T-helper 22 cell (primary cell): ENCODE data around the gene PDZD7.
"Not testable (repeated sequence)": the region's sequence is repeated elsewhere in the genome, so short reads cannot be mapped to it uniquely, and the experiment has no call there.

Experiments
- DNase-seq: peaks from one replicate; pipeline ENCODE4 v3.0.0-alpha.2; 2020; ENCODE audit warnings: low read depth

PDZD7 gene

GRCh38 chr10:101040851-101041250 is 9.9 kb upstream of the PDZD7 start:
- DNase-seq: no peak

DNA sequence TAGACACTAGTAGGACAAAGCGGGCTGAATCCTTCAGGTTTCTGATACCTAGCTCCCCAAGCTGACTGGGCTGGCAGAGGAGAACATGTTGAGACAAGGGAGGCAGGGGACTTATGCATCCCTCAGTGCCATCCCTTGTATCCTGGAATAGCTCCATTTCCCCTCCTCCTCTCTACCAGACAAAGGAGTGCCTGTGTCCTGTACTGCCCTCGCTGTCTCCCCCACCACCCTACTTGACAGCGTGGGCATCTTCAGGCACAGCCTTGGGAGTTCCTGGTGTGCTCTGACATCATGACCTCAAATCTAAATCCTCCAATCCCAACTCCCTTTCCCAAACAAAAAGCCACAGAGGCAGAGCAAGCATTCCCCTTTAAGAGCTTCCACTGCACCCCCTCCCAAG is 9.1 kb upstream of the PDZD7 start:
- no peak for DNase-seq

DNA sequence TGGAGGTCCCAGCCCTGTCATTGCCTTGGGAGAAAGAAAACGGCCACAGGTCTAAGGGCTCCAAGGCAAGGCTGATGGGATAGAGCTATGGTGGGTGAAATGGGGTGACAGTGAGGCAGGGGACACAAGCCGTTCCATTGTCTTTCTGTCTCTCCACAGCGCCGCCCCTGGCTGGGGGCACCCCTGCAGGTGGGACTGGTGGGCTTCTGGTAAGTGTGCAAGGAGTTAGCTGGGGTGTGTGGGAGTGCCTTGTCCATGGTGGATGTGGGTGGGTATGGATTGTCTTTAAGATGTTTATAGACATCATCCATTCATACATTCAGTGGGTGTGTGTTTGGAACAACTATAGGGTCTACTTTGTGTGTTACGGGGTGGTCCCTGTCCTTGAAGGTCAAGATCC is 7.6 kb upstream of the PDZD7 start:
- DNase-seq: no peak

DNA sequence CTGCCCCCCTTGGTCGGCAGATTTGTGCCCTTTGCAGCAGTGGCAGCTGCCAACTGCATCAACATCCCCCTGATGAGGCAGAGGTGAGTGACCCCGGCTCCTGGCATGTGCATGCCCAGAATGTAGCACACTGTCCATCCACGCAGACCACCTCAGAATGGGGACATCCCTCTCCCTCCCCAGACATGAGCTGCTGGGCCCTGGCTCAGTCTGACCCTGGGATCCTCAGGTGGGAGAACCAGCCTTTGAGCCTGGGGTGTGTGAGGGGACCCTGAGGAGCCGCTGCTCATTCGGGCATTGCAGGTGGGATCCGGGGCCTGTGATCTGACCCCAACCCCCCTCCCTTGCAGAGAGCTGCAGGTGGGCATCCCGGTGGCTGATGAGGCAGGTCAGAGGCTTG is 5.8 kb upstream of the PDZD7 start:
- DNase-seq: no peak

GRCh38 chr10:101035916-101036702 is 5.2 kb upstream of the PDZD7 start:
- no peak for DNase-seq

DNA sequence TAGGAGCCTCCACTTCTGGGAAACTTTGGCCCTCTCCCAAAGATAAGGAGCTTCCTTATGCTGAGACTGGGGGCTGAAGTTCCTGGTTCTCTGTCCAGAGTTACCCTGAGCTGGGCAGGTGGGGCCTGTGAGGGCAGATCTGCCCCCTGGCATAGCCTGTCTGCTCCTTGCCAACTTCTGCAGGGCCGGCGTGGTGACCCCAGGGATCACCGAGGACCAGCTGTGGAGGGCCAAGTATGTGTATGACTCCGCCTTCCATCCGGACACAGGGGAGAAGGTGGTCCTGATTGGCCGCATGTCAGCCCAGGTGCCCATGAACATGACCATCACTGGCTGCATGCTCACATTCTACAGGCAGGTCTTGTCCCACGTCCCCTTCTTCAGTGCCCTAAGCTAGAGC is 4.4 kb upstream of the PDZD7 start:
- no peak for DNase-seq

- DNase-seq: not testable (repeated sequence)
These were observed 3.5 kb upstream of the PDZD7 start for GRCh38 chr10:101034404-101034803.

DNA sequence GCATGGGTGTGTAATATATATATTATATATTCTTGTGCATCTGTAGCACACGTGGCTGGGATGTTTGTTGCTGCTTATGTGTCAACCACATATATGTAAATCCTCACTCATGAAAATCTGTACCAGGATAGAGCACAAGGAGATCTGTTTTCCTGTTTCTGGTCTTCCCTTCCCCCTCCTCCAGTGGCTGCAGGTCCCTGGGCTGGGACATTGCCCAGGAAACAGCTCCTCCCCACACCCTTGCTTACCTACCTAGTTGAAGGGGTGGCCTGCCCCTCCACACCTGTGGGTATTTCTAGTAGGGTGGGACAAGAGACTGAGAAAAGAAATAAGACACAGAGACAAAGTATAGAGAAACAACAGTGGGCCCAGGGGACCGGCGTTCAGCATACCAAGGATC is 2.3 kb upstream of the PDZD7 start:
- no peak for DNase-seq

DNA sequence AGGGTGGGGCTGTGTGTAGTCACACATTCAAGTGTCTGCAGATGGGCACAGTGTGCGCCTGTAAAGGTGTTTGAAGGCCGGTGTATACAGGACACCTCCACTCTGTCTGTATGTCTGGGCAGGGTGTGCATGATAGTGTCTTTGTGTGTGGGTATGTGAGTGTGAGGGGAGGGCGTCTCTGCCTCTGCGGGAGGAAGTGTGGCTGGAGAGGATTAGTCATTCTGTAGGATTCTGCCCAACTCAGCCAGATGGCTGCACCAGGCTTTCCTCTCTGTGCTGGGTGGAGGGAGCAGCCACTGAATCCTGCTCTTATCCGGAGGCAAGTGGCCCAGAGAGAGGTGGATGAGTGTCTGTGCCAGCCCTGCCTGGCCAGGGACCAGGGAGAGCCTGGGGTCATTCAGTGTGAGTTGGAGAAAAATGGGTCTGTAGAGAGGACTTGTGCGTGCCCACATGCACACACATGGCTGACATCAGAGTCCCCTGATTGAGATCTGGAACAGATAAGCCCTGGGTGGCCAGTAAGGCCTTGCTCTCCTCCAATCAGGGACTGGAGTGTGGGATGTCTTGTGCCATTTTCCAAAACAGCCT is 1.8 kb upstream of the PDZD7 start:
- DNase-seq: peak; percentile 51

DNA sequence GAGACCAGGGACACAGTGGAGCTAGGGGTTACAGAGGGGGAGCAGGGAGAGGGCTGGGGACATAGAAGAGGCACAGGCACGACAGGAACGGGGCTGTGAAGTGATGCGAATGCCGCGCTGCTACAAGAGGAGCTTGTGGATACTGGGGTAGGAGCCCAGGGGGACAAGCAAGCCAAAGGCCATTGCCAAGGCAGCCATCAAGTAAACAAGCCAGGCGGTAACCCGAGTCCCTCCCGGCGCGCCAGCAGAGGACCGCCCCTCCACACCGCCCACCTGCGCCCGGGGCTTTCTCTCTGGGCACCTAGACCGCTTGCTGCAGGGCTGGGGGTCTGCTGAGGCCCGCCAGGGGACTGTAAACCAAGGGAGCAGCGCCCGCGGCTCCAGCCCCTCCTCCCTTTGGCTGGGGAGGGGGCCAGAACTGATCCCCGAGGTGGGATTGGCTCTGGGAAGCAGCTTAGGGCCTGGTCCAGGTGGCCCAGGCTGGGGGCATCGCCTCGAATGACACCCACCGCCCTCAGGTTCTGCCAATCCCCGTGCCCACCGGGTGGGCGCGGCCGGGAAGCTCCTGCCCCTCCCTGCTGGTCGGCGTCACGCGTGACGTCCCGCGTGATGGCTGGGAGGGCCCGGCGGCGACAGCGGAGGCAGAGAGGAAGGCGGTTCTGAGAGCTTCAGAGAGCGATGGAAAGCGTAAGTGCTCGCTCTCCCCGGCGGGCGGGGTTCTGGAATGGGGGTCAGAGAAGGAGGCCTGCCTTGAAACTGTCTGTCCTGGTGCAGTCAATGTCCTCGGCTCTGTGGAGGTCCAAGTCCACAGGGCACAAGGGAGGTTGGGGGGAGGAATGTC is 1.1 kb upstream of the PDZD7 start:
- DNase-seq: peak; percentile 80

- no peak for DNase-seq
These were observed 317 bp downstream of the PDZD7 start for GRCh38 chr10:101030496-101031127.

DNA sequence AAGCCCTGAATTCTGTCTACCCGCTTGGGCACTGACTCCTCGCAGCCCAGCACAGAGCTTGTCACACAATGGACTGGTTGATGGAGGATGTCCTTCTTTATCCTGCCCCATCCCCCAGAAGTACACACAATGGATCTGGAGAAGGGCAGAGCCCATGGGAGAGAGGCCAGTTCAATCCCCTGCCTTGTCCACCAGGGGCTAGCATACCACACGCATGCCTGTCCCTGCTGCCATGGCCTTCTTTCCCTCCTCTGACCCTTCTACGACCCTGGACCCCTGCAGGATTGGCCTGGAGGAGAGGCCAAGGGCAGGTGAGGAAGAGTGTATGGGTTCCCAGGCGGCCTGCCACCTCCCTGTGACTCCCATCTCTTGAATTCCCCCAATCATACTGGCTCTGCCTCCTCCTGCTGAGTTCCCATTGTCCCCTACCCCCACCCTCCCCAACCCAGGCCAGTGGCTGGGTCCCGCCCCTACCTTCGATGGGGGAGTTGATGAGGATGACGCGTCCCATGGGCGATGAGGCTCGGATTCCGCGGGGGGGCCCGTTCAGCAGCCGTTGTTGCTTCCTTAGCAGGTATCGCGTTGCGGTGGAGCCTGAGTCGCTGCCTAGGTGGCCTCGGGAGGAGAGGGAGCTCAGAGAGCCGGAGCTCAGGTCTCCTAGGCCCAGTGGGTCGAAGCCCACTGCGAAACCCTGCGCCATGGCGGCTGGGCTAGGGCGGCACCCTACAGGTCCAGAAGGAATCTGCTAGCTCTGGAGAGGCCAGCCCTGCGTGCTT is 1.2 kb downstream of the PDZD7 start:
- DNase-seq: no peak

- no peak for DNase-seq
These were observed 2.2 kb downstream of the PDZD7 start for GRCh38 chr10:101028446-101029337.

DNA sequence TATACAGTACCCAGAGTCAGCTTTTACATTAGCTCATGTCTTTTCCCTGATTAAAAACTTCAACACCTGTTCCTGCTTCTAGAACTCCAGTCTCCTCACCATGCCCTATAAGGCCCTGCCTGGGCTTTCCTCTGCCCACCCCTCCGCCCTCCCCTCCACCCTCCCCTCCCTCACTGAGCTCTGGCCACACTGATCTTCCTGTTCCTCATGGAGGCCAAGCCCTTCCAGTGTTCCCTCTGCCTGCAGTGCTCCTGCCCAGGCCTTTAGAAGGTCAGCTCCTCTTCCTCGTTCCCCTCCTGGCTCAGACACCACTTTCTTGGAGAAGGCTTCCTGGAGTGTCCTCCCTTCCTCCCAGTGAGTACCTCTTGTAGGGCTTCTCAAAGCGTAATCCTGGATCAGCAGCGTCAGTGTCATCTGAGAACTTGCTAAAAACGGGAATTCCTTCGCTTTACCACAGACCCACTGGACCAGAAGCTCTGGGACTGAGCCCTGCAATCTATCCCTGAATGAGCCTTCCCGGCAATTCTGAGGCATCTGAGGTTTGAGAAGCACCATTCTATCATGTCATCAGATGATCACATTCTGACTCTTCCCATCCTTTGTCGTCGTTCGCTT is 3.7 kb downstream of the PDZD7 start:
- DNase-seq: no peak

DNA sequence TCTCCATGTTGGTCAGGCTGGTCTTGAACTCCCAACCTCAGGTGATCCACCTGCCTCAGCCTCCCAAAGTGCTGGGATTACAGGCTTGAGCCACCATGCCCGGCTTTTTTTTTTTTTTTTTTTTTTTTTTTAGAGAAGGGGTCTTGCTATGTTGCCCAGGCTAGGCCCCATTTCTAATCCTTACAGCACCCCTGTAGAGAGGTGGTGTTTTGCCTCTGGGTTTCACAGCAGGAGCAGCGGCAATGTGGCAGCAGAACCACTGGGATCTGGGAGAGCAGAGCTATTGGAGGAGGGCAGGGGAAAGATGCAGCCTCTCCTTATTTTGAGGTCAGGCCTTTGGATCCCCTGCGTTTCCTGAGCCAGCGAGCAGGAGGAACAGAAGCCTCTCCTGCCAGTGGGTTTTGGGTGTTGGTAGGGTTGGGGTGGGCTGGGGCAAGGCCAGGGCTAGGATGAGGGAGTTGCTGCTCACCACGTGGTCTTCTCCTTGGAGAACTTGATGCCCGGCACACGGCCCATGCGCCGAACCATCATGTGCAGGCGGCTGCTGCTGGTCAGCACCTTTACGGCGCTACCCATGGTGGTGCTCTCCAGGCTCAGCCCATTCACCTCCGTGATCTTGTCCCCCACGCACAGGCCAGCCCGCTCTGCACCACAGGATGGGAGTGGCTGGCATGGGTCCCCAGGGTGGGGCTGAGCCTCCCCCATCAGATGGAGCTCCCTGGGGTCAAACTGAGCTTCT is 7.8 kb downstream of the PDZD7 start:
- no peak for DNase-seq

- no peak for DNase-seq
These were observed 9.2 kb downstream of the PDZD7 start for GRCh38 chr10:101021692-101022251.

GRCh38 chr10:101021239-101021638 is 9.7 kb downstream of the PDZD7 start:
- DNase-seq: no peak

DNA sequence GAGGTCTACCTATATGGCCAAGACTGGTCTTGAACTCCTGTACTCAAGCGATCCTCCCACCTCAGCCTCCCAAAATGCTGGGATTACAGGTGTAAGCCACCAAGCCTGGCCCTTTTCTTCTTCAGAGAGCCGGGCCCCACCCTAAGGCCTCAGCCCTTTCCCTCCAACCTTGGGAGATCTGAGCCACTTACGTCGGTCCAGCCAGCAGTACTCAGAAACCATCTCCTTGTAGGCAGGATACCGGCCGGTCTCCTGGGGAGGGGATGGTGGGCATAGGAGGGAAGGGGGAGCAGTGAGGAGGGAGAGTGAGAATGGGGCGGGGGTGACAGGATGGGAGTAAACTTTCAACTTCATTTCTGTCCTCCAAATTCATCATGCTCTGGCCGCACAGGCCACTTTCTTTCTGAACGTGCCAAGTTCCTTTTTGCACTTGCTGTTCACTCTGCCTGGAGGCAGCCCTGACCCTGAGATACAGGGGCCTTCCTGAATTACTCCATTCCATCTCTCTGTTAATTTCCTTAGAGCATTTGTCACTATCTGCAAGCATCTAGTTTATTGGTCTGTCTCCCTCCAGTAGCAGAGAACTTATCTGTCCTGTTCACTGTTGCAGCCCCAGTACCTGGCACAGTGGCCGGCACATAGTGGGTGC is 10.4 kb downstream of the PDZD7 start:
- DNase-seq: no peak

GRCh38 chr10:101019440-101019703 is 11.6 kb downstream of the PDZD7 start:
- no peak for DNase-seq
